H9 (cell line): Measurements from ENCODE around the gene SNX12. TPM values are rescaled to one million over a fixed set of nuclear protein-coding genes. Genes with fewer than 3 reads are reported as not detected.
A peak's percentile ranks its signal among the peaks of the same experiment; 100 is the strongest.

Experiments used
- DNase-seq: peaks from one replicate; pipeline ENCODE4 v3.0.0-alpha.2; 2017
- H2AFZ ChIP-seq: one replicate; pipeline ENCODE4 v1.6.1; 2013; ENCODE audit warnings: mild to moderate bottlenecking, low read length, control low read depth, moderate library complexity
- H2AK5ac ChIP-seq: 2 replicates; pipeline ENCODE4 v1.6.1; 2013; ENCODE audit warnings: low read length, control low read depth, mixed read lengths; ENCODE audit not compliant: insufficient read length
- H2BK120ac ChIP-seq: one replicate; pipeline ENCODE4 v1.6.1; 2013; ENCODE audit warnings: low read depth, mild to moderate bottlenecking, low read length, control low read depth, inconsistent platforms; ENCODE audit not compliant: poor library complexity, severe bottlenecking
- H2BK12ac ChIP-seq: 2 replicates; pipeline ENCODE4 v1.6.1; 2013; ENCODE audit warnings: low read length, control low read depth, mixed read lengths, low read depth; ENCODE audit not compliant: insufficient read length
- H2BK15ac ChIP-seq: 2 replicates; pipeline ENCODE4 v1.6.1; 2013; ENCODE audit warnings: low read depth, low read length, control low read depth
- H2BK20ac ChIP-seq: one replicate; pipeline ENCODE4 v1.6.1; 2013; ENCODE audit warnings: low read depth, mild to moderate bottlenecking, low read length, control low read depth, inconsistent platforms; ENCODE audit not compliant: poor library complexity, severe bottlenecking
- H2BK5ac ChIP-seq: 2 replicates; pipeline ENCODE4 v1.6.1; 2013; ENCODE audit warnings: low read length, control low read depth, mixed read lengths; ENCODE audit not compliant: insufficient read length
- H3K14ac ChIP-seq: 2 replicates; pipeline ENCODE4 v1.6.1; 2013; ENCODE audit warnings: low read length, control low read depth; ENCODE audit not compliant: insufficient read depth
- H3K18ac ChIP-seq: 2 replicates; pipeline ENCODE4 v1.6.1; 2013; ENCODE audit warnings: low read depth, mild to moderate bottlenecking, mixed read lengths, low read length, control low read depth; ENCODE audit not compliant: insufficient read length
- H3K23ac ChIP-seq: 2 replicates; pipeline ENCODE4 v1.6.1; 2013; ENCODE audit warnings: low read length, control low read depth, mixed read lengths, low read depth; ENCODE audit not compliant: insufficient read length
- H3K23me2 ChIP-seq: 2 replicates; pipeline ENCODE4 v1.6.1; 2013; ENCODE audit warnings: low read depth, mild to moderate bottlenecking, mixed read lengths, low read length, control low read depth; ENCODE audit not compliant: insufficient read length, poor library complexity, severe bottlenecking
- H3K27ac ChIP-seq: 2 replicates; pipeline ENCODE4 v1.5.1; 2013; ENCODE audit warnings: low read length, control low read depth, mixed read lengths, low read depth; ENCODE audit not compliant: insufficient read length
- H3K27me3 ChIP-seq: 2 replicates; pipeline ENCODE4 v1.6.1; 2013; ENCODE audit warnings: low read length, control low read depth, inconsistent platforms; ENCODE audit not compliant: insufficient read depth
- H3K4ac ChIP-seq: 2 replicates; pipeline ENCODE4 v1.6.1; 2013; ENCODE audit warnings: low read depth, mild to moderate bottlenecking, control low read depth, inconsistent platforms, low read length, moderate library complexity
- H3K4me1 ChIP-seq: 2 replicates; pipeline ENCODE4 v1.6.1; 2013; ENCODE audit warnings: low read length, control low read depth, inconsistent platforms; ENCODE audit not compliant: insufficient read depth
- H3K4me2 ChIP-seq: 2 replicates; pipeline ENCODE4 v1.6.1; 2013; ENCODE audit warnings: low read length, control low read depth, mixed read lengths; ENCODE audit not compliant: insufficient read length, insufficient read depth
- H3K56ac ChIP-seq: 2 replicates; pipeline ENCODE4 v1.6.1; 2013; ENCODE audit warnings: low read depth, mild to moderate bottlenecking, mixed read lengths, low read length, control low read depth; ENCODE audit not compliant: insufficient read length
- H3K79me1 ChIP-seq: 2 replicates; pipeline ENCODE4 v1.6.1; 2013; ENCODE audit warnings: low read depth, mild to moderate bottlenecking, moderate library complexity, low read length, control low read depth, inconsistent platforms; ENCODE audit not compliant: insufficient read depth, poor library complexity, severe bottlenecking
- H3K79me2 ChIP-seq: 2 replicates; pipeline ENCODE4 v1.6.1; 2013; ENCODE audit warnings: low read length, control low read depth, inconsistent platforms; ENCODE audit not compliant: insufficient read depth
- H3K9ac ChIP-seq: 2 replicates; pipeline ENCODE4 v1.6.1; 2013; ENCODE audit warnings: low read length, control low read depth, mixed read lengths; ENCODE audit not compliant: insufficient read length; ENCODE audit errors: extremely low read depth
- H3K9me3 ChIP-seq: one replicate; pipeline ENCODE4 v1.6.1; 2013; ENCODE audit warnings: low read depth, low read length, inconsistent platforms; ENCODE audit not compliant: control insufficient read depth
- H3T11ph ChIP-seq: one replicate; pipeline ENCODE4 v1.6.1; 2013; ENCODE audit warnings: mild to moderate bottlenecking, low read length, control low read depth, inconsistent platforms
- H4K20me1 ChIP-seq: one replicate; pipeline ENCODE4 v1.6.1; 2013; ENCODE audit not compliant: control insufficient read depth, insufficient read length, insufficient read depth
- H4K5ac ChIP-seq: 2 replicates; pipeline ENCODE4 v1.6.1; 2013; ENCODE audit warnings: low read depth, mild to moderate bottlenecking, mixed read lengths, low read length, control low read depth; ENCODE audit not compliant: insufficient read length
- H4K8ac ChIP-seq: replicated peaks from 2 replicates; pipeline ENCODE4 v1.6.1; 2013; ENCODE audit warnings: low read length, control low read depth, mixed read lengths, low read depth; ENCODE audit not compliant: insufficient read length
- H4K91ac ChIP-seq: 2 replicates; pipeline ENCODE4 v1.6.1; 2013; ENCODE audit warnings: low read depth, mild to moderate bottlenecking, moderate library complexity, mixed read lengths, low read length, control low read depth; ENCODE audit not compliant: insufficient read length
- H3K27ac Mint-ChIP-seq, 3 experiments: 2 replicates in 2 of 3; 3 replicates in 1 of 3; pipeline ENCODE4 v1.8.0; 2020 to 2021; ENCODE audit warnings: mixed read lengths in 3 of 3, mild to moderate bottlenecking in 1 of 3, moderate library complexity in 1 of 3
- H3K27me3 Mint-ChIP-seq: 2 replicates; pipeline ENCODE4 v1.8.0; 2021; ENCODE audit warnings: low read depth, mild to moderate bottlenecking, moderate library complexity, mixed read lengths
- H3K36me3 Mint-ChIP-seq, 3 experiments: 2 replicates in 2 of 3; 3 replicates in 1 of 3; pipeline ENCODE4 v1.8.0; 2020 to 2021; ENCODE audit warnings: low read depth in 3 of 3, mixed read lengths in 3 of 3; ENCODE audit not compliant: insufficient read depth in 1 of 3
- H3K4me1 Mint-ChIP-seq, 2 experiments: 2 replicates each; pipeline ENCODE4 v1.8.0; 2020; ENCODE audit warnings: mixed read lengths in 2 of 2
- H3K4me3 Mint-ChIP-seq, 2 experiments: 2 replicates in 1 of 2; 3 replicates in 1 of 2; pipeline ENCODE4 v1.8.0; 2020 to 2021; ENCODE audit warnings: mild to moderate bottlenecking in 2 of 2, mixed read lengths in 2 of 2, moderate library complexity in 1 of 2
- H3K9me3 Mint-ChIP-seq, 2 experiments: 2 replicates in 1 of 2; 3 replicates in 1 of 2; pipeline ENCODE4 v1.8.0; 2020; ENCODE audit warnings: mild to moderate bottlenecking in 2 of 2, mixed read lengths in 2 of 2, moderate library complexity in 1 of 2
- CTCF ChIP-seq: fragments of 200-600 bp; sonication (generic); conservative IDR thresholded peaks from 3 replicates; pipeline ENCODE4 v1.8.0; 2021; ENCODE audit warnings: antibody characterized with exemption, mild to moderate bottlenecking
- WGBS: extraction: QIAGEN DNeasy Blood & Tissue Kit; methylation state at CpG from one replicate; pipeline ENCODE4 v1.1.7; 2013; ENCODE audit warnings: missing lambda C conversion rate, low lambda C conversion rate, mixed read lengths; ENCODE audit not compliant: insufficient read length; ENCODE audit errors: extremely low coverage; 5-methylcytosine and 5-hydroxymethylcytosine counted together
- total RNA-seq: library from RNA; stranded (reverse); gene quantifications from 2 replicates; pipeline ENCODE4 v1.2.1, GENCODE V29; 2021

The SNX12 gene
- total RNA-seq, 1 experiment from 2014 or later = 69.1 TPM

- Histone ChIP-seq H4K8ac (no peak overlapping the region), H3K9me3 (peaks cover 4% of the 10 kb centered on the region), H2BK15ac (no peak overlapping the region), H4K20me1 (no peaks in the 10 kb centered on the region), H2BK120ac (no peak overlapping the region), H2AK5ac (no peak overlapping the region), H2BK12ac (no peak overlapping the region), H4K91ac (no peak overlapping the region), H4K5ac (no peak overlapping the region), H3K14ac (no peak overlapping the region), H2BK20ac (no peak overlapping the region), H2AFZ (no peak overlapping the region), H3K79me2 (no peaks in the 10 kb centered on the region), H3K18ac (no peak overlapping the region), H3K9ac (no peak overlapping the region), H3K79me1 (no peaks in the 10 kb centered on the region), H3K27me3 (no peaks in the 10 kb centered on the region; the same call in 1 of the 2 replicates), H3K56ac (no peak overlapping the region), H3K27ac (no peak overlapping the region), H3K23ac (no peak overlapping the region), H3K23me2 (peaks cover 7% of the 10 kb centered on the region), H3K4me2 (peak overlapping the region; percentile 35), H3T11ph (no peak overlapping the region), H3K4ac (no peak overlapping the region), H2BK5ac (no peak overlapping the region), H3K4me1 (peaks cover 6% of the 10 kb centered on the region; the same call in 1 of the 2 replicates)
- Mint-ChIP-seq H3K27ac (0 out of 7 replicates have a peak overlapping the region, but pooled peaks of 1 of the 3 experiments have one; percentile 7), H3K4me1 (peaks cover 43 to 55% of the 10 kb centered on the region in 2 experiments), H3K4me3 (peak overlapping the region; percentile 46 to 74; a peak in 2 of 5 replicates), H3K9me3 (peaks cover 67 to 74% of the 10 kb centered on the region in 2 experiments), H3K27me3 (peaks cover 52% of the 10 kb centered on the region), H3K36me3 (peaks cover 0 to 8% (median 5%) of the 10 kb centered on the region in 3 experiments; a peak in 5 of 7 replicates)
- DNase-seq = no peak
- TF ChIP-seq CTCF = peak; percentile 48
- no CpG with 5 or more reads among the region's 2 CpGs for WGBS
Measured at GRCh38 chrX:71098302-71098701, 30.2 kb upstream of the SNX12 start.
